HG02763 (cell line): ENCODE data around the gene FBLN2.

Source experiments
- ATAC-seq: cut with Tn5 transposase; IDR thresholded peaks from one replicate; pipeline ENCODE4 v1.9.1; 2021; ENCODE audit warnings: mild to moderate bottlenecking, moderate library complexity; ENCODE audit not compliant: unreplicated experiment

The FBLN2 gene

GRCh38 chr3:13596426-13597205 lies 47.7 kb downstream of the FBLN2 start:
- no peak for ATAC-seq

DNA sequence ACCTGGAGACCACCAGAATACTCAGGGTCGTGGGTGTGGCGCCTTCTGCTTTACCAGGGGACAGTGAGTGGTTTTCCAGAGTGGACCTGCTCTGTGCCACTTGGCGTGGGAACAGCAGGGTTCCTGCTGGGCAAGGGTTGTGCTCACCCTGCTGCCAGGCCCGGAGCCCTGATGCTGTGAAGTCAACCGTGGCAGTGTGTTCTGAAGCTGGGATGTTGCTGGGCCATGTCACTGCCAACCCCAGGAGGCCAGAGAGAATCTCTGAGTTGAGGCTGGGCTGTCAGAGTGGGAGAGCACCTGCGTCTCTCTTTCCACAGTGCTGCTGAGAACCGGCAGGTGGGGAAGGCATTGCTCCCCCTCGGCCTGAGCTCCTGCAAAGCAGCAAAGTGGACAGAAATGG lies 48.7 kb downstream of the FBLN2 start:
- no peak for ATAC-seq

DNA sequence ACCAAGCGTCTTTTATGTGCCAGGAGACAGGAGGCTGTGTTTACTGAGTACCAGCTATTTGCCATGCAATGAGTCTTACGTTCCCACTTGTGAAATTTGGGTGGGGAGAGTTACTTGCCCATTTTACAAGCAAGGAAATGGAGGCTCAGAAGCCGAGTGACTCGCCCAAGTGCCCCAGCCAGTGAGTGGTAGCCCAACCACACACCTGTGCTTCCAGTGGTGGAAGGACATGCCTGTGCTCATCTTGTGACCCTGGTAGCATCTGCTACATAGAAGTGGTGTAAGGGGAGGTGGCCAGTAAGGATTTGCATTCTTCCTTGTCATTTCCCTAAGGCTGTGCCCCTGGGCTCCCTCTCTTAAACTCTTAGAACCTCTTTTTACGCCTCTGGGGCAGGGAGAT lies 49.3 kb downstream of the FBLN2 start:
- no peak for ATAC-seq

- no peak for ATAC-seq
These were observed 50.3 kb downstream of the FBLN2 start for GRCh38 chr3:13598926-13599886.

DNA sequence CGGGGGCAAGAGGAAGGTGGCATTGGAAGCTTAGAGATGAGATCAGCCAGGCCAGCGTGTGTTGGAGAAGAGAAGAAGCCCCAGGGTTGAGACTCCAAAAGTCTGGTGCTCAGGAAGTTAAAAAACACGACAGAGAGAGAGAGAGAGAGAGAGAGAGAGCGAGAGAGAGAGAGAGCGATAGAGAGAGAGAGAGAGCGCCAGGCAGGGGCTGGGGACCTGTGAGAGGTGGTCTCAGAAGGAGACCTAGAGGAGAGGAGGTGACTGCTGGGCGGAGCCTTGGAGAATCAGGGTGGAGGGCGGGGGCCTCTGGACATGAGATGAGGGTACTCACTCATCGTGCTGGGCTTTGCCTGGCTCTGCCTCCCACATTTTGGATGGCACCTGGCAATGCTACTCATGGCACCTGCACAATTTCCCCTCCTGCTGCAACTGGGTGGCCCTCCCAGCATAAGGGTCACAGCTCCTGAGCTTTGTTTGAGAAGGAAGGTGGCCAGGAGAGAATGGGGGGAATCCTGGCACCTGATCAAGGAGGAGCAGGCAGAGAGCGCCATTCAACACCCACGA lies 51.0 kb downstream of the FBLN2 start:
- ATAC-seq, result no peak

DNA sequence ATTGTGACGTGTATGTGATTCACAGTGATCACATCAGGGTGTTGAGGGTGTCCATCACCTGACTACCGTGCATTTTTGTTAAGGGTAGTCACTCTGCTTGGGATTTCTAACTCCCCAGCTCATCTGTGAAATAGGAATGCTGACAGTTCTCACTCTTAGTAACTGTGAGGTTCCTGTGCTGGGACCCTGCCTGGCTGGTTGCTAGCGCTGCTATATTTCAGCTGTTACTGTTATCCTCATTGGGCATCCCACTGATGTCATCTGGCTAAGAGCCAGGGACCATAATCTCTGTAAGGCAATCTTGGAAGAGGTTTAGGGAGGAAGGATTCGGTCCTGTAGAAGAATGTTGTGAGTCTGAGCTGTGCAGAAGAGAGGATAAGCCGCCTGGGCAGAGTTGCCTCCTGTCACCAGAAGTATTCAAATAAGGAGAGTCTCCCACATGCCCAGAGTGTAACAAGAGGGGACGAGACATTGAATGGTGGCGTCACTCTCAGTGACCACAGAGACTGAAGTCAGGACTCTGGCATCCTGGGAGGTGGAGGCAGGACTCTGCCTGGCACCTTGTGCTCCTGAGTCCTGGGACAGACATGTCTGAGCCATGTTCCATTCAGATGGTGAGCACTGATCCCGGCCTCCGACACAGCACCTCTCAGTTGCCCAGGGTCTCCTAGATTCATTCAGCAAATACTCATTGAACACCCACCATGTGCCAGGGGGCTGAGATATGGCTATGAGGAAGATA lies 52.2 kb downstream of the FBLN2 start:
- ATAC-seq, result no peak

- ATAC-seq, result no peak
These were observed 52.8 kb downstream of the FBLN2 start for GRCh38 chr3:13601692-13602080.

DNA sequence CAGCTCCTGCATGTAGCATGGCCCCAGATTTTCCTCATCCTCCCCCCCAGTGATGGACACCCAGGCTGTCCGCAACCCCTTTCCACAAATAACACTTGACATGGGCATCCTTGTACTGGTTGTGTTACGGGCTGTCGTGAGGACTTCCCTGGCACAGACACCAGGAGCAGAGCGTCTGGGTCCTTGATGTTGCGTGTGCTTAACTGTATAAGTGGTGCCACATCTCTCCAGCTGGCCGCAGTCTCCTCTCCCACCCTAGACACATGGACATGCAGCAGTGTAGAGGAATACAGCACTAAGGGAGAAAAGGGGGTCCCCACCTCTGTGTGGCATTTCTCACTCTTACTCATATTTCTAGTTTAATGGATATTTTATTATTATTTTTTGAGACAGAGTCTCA lies 56.6 kb downstream of the FBLN2 start:
- no peak for ATAC-seq

- ATAC-seq, result no peak
These were observed 59.1 kb downstream of the FBLN2 start for GRCh38 chr3:13607821-13608597.

- no peak for ATAC-seq
These were observed 60.2 kb downstream of the FBLN2 start for GRCh38 chr3:13608969-13609725.

DNA sequence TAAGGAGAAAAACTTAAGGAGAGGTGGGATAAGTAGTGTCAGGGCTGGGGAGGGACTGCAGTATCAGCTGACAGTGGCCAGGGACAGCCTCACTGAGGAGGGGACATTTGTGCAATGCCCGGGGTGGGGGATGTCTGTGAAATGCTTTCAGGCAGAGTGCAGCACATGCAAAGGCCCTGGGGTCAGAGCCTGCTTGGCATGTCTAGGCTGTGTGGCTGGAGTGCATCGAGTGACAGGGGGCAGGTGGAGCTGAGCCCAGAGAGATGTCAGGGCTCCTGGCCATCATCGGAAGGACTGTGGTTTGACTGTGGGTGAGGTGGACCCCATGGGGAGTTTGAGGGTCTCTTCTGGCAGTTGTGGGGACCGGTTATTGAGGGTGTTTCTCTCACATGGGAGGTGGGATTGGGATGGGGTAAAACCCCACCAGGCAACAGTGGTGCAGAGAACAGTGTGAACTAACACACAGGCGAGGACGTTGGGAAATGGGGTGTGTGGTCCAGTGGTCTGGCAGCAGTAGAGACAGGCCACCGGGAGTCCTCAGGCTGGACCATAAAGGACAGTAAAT lies 61.2 kb downstream of the FBLN2 start:
- ATAC-seq, result no peak

GRCh38 chr3:13611221-13611620 lies 62.3 kb downstream of the FBLN2 start:
- ATAC-seq, result no peak

- no peak for ATAC-seq
These were observed 63.9 kb downstream of the FBLN2 start for GRCh38 chr3:13612829-13613228.

DNA sequence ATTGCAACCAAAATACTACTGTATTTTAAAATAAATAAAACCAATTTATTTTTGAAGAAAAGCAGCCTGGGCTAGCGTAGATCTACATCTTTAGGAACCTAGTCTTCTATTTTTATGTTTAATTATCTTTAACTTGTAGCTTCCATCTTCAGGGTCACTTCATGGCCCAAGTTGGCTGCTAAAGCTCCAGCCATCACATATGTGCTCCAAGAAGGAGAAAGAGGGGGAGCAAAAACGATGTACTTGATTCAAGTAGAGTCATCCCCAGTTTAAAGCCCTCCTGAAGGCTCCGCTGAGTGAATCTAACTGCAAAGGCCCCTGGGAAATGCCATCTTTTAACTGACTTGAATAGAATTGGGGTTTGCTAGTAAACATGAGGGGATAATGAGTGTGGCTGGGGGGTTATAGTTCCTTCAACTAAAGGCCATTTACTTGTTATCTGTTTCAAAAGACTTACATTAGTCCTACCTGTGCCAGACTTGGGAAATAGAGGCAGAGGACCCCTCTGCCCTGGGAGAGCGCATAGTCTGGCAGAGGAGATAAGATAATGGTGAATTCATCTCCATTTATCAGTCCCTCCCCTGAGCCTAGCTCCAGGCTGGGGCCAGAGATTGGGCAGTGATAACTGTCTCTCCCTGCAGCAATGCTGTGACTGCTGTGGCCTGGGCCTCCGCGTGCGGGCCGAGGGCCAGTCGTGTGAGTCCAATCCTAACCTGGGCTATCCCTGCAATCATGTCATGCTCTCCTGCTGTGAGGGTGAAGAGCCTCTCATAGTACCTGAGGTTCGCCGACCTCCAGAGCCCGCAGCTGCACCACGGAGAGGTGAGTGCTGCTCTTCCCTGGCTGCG lies 64.6 kb downstream of the FBLN2 start:
- ATAC-seq, result no peak

- ATAC-seq, result no peak
These were observed 65.7 kb downstream of the FBLN2 start for GRCh38 chr3:13614607-13615006.

DNA sequence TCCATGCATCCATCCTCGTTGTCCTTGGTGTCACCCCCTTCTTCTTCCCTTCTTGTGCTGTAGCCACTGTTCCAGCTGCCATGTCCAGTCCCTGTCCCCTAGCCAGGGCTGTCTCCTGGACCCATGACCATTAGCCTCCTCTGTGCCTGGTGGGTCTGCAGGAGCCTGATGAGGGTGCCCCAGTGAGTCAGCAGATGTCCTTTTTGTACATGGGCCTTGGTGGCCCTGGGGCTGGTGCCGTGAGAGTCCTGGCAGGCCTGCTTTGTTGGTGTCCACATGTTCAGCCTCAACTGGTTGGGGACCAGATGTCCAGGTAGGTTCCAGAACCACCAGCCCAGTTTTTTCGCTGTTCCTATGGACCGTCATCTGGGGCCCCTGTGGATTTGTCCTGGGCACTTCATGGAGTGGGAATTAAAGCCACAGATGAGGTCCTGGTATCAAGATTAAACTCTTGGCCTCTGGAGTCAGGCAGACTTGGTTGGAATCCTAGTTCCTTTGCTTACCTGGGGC lies 66.1 kb downstream of the FBLN2 start:
- ATAC-seq, result no peak

GRCh38 chr3:13616359-13616758 lies 67.4 kb downstream of the FBLN2 start:
- ATAC-seq, result no peak

- ATAC-seq, result no peak
These were observed 68.3 kb downstream of the FBLN2 start for GRCh38 chr3:13617097-13617738.
